CD14-positive monocyte (primary cell): ENCODE data around the gene ZBTB47. TPM values are rescaled to one million over a fixed set of nuclear protein-coding genes. Genes with fewer than 3 reads are reported as not detected.

ENCODE experiments used
- DNase-seq, 3 donors: peaks; one replicate each; pipeline ENCODE4 v3.0.0-alpha.2; 2011 to 2022
- H2AFZ ChIP-seq: 2 replicates; pipeline ENCODE4 v1.6.0; 2012; ENCODE audit warnings: mild to moderate bottlenecking, low read depth, low read length, inconsistent platforms; ENCODE audit not compliant: insufficient read depth, poor library complexity, severe bottlenecking
- H3K27ac ChIP-seq, 2 donors: 1 replicate in 1 of 2; 2 replicates in 1 of 2; pipeline ENCODE4 v1.5.1; 2012 to 2013; ENCODE audit warnings: low read length in 2 of 2, control low read depth in 1 of 2, inconsistent platforms in 1 of 2, low read depth in 1 of 2, mild to moderate bottlenecking in 1 of 2
- H3K27me3 ChIP-seq, 2 donors: one replicate each; pipeline versions ENCODE4 v1.6.0 to v1.6.1; 2011 to 2013; ENCODE audit warnings: low read length in 2 of 2; ENCODE audit not compliant: control insufficient read depth in 2 of 2, insufficient read depth in 2 of 2
- H3K36me3 ChIP-seq, 2 donors: replicated peaks in 1 of 2; 1 replicate in 1 of 2; 2 replicates in 1 of 2; pipeline versions ENCODE4 v1.5.1 to v1.6.1; 2012 to 2013; ENCODE audit warnings: low read length in 2 of 2, control low read depth in 1 of 2, inconsistent platforms in 1 of 2, mild to moderate bottlenecking in 1 of 2; ENCODE audit not compliant: insufficient read depth in 2 of 2, control insufficient read depth in 1 of 2
- H3K4me1 ChIP-seq, 2 donors: 1 replicate in 1 of 2; 2 replicates in 1 of 2; pipeline versions ENCODE4 v1.5.1 to v1.6.1; 2012 to 2013; ENCODE audit warnings: low read length in 2 of 2, control low read depth in 1 of 2, inconsistent platforms in 1 of 2, mild to moderate bottlenecking in 1 of 2, moderate library complexity in 1 of 2; ENCODE audit not compliant: insufficient read depth in 2 of 2, control insufficient read depth in 1 of 2
- H3K4me2 ChIP-seq: replicated peaks from 2 replicates; pipeline ENCODE3; 2012; ENCODE audit warnings: low read length, moderate library complexity, mild to moderate bottlenecking; ENCODE audit not compliant: poor library complexity, severe bottlenecking; ENCODE audit errors: extremely low read depth
- H3K4me3 ChIP-seq, 3 experiments: fragments of 200-600 bp in 1 of 3; sonication (generic) in 1 of 3; replicated peaks in 1 of 3; 1 replicate in 2 of 3; 2 replicates in 1 of 3; pipeline ENCODE4 v1.5.1; 2011 to 2013; ENCODE audit warnings: low read length in 3 of 3, mild to moderate bottlenecking in 3 of 3, control low read depth in 2 of 3, low read depth in 2 of 3, inconsistent platforms in 1 of 3, moderate library complexity in 1 of 3
- H3K79me2 ChIP-seq: 2 replicates; pipeline ENCODE4 v1.6.0; 2012; ENCODE audit warnings: mild to moderate bottlenecking, control low read depth, inconsistent platforms, low read length, moderate library complexity; ENCODE audit not compliant: insufficient read depth
- H3K9ac ChIP-seq: 2 replicates; pipeline ENCODE4 v1.6.0; 2017; ENCODE audit warnings: low read length, mild to moderate bottlenecking; ENCODE audit not compliant: insufficient read depth, poor library complexity, severe bottlenecking
- H3K9me3 ChIP-seq, 2 donors: replicated peaks in 1 of 2; 1 replicate in 1 of 2; 2 replicates in 1 of 2; pipeline versions ENCODE4 v1.5.1 to v1.6.1; 2012 to 2013; ENCODE audit warnings: low read length in 2 of 2, control low read depth in 1 of 2; ENCODE audit not compliant: control insufficient read depth in 1 of 2, insufficient read depth in 1 of 2
- H4K20me1 ChIP-seq: 2 replicates; pipeline ENCODE4 v1.6.0; 2012; ENCODE audit warnings: mild to moderate bottlenecking, low read length, control low read depth, moderate library complexity; ENCODE audit not compliant: insufficient read depth
- H3K27ac Mint-ChIP-seq, 7 donors: one replicate each; pipeline ENCODE4 v1.8.0; 2020; ENCODE audit warnings: mild to moderate bottlenecking in 7 of 7, mixed read lengths in 7 of 7, moderate library complexity in 6 of 7, inconsistent platforms in 2 of 7
- H3K27me3 Mint-ChIP-seq, 3 donors: one replicate each; pipeline ENCODE4 v1.8.0; 2021 to 2022; ENCODE audit warnings: low read depth in 3 of 3, mild to moderate bottlenecking in 3 of 3, mixed read lengths in 3 of 3, moderate library complexity in 3 of 3, inconsistent platforms in 1 of 3
- H3K36me3 Mint-ChIP-seq, 2 donors: one replicate each; pipeline ENCODE4 v1.8.0; 2020; ENCODE audit warnings: mixed read lengths in 2 of 2, inconsistent platforms in 1 of 2, mild to moderate bottlenecking in 1 of 2
- H3K4me1 Mint-ChIP-seq: one replicate; pipeline ENCODE4 v1.8.0; 2020; ENCODE audit warnings: mild to moderate bottlenecking, mixed read lengths
- H3K4me3 Mint-ChIP-seq, 2 donors: one replicate each; pipeline ENCODE4 v1.8.0; 2020; ENCODE audit warnings: mild to moderate bottlenecking in 2 of 2, mixed read lengths in 2 of 2, moderate library complexity in 1 of 2
- H3K9me3 Mint-ChIP-seq, 7 donors: one replicate each; pipeline ENCODE4 v1.8.0; 2020 to 2022; ENCODE audit warnings: mixed read lengths in 7 of 7, mild to moderate bottlenecking in 6 of 7, moderate library complexity in 6 of 7, inconsistent platforms in 2 of 7
- CTCF ChIP-seq: fragments of 200-600 bp; IDR thresholded peaks from one replicate; pipeline ENCODE4 v1.8.0; 2022; ENCODE audit warnings: antibody characterized with exemption, mild to moderate bottlenecking
- WGBS: methylation state at CpG from one replicate; pipeline ENCODE4 v1.1.5; 2013; ENCODE audit warnings: missing lambda C conversion rate; ENCODE audit not compliant: insufficient coverage; 5-methylcytosine and 5-hydroxymethylcytosine counted together
- intact Hi-C, 2 donors: fragments of 100-400 bp; cut with micrococcal nuclease; formaldehyde crosslinking; loops; one replicate each; pipeline versions ENCODE4 v1.15.0 to v1.15.1; 2023
- polyA plus RNA-seq, 3 donors: library from polyadenylated mRNA; depleted of rRNA in 1 of 3; unstranded in 2 of 3; stranded (reverse) in 1 of 3; fragments of 300-500 nt in 2 of 3; fragments of >200 nt in 1 of 3; fragmentation: Illumina TruSeq in 2 of 3; gene quantifications; 1 replicate in 2 of 3; 2 replicates in 1 of 3; pipeline ENCODE4 v1.2.3, GENCODE V29; 2012 to 2021

Gene ZBTB47
- polyA plus RNA-seq, 3 donors: 0.35 to 9.8 (median 0.41) TPM

DNA sequence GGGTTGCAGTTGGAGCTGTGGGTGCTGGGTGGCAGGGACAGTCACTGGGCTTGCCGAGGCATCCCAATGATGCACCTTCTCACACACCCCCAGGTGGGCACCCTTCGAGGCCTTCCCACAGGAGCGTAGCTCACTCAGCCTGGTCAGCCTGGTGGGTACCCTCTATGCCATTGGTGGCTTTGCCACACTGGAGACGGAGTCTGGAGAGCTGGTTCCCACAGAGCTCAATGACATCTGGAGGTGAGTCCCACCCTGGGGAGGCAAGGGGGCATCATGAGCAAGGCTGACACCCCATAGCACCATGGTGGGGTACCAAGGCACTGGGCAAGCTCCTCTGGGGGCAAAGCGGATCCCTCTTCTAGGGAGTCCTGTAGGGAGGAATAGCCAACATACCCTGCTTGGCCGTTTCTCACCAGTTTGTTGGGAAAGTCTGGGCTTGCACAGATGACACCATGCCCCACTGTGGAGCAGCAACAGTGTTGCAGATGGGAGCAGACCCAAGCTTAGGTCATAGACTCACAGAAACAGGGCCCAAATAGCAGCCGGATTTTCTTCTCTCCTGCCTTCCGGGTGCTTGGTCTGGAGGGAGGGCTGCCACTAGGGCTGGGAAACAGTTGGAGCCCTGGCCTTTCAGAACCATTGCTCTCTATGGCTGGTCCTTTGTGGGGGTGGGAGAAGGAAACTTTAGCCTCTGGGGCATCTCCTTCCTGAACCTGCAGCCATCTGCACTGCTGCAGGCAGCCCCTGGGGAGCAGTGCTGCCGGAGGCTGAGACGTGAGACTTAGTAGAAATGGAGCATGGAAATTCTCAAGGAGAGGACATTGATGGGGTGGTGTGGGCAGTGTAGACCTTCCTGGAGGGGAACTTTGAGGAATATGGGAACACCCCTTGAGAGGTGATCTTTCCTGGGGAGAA lies 37.5 kb downstream of the ZBTB47 start:
- no peaks in the 10 kb centered on the region for H3K36me3 Mint-ChIP-seq
- H3K4me1 ChIP-seq: no peaks in the 10 kb centered on the region
- no peak for TF ChIP-seq CTCF
- WGBS: 88% methylated on average over 8 of the region's 10 CpGs
- no peak overlapping the region for H3K4me3 Mint-ChIP-seq
- H3K27ac Mint-ChIP-seq: no peak overlapping the region
- H3K4me1 Mint-ChIP-seq: peaks cover 3% of the 10 kb centered on the region
- peaks cover 22 to 33% (median 28%) of the 10 kb centered on the region in 3 donors for H3K27me3 Mint-ChIP-seq
- H3K9ac ChIP-seq: no peak overlapping the region
- peaks cover 0 to 11% of the 10 kb centered on the region in 2 donors for H3K27me3 ChIP-seq
- peaks cover 0 to 5% of the 10 kb centered on the region in 2 donors for H3K9me3 ChIP-seq
- peaks cover 0 to 6% (median 0%) of the 10 kb centered on the region in 7 donors for H3K9me3 Mint-ChIP-seq
- no peaks in the 10 kb centered on the region for H4K20me1 ChIP-seq
- H3K36me3 ChIP-seq: no peaks in the 10 kb centered on the region
- H3K27ac ChIP-seq: no peak overlapping the region
- H3K79me2 ChIP-seq: no peaks in the 10 kb centered on the region
- no peak overlapping the region for H3K4me3 ChIP-seq
- intact Hi-C loops: no loop called here
- H3K4me2 ChIP-seq: no peak overlapping the region
- no peak overlapping the region for H2AFZ ChIP-seq
- DNase-seq: no peak

GRCh38 chr3:42691816-42692666 lies 38.5 kb downstream of the ZBTB47 start:
- Mint-ChIP-seq H3K36me3 (no peaks in the 10 kb centered on the region), H3K27me3 (peaks cover 12 to 23% (median 18%) of the 10 kb centered on the region in 3 donors), H3K4me3 (no peak overlapping the region), H3K9me3 (no peaks in the 10 kb centered on the region), H3K4me1 (no peaks in the 10 kb centered on the region), H3K27ac (no peak overlapping the region)
- H3K9me3 ChIP-seq: no peaks in the 10 kb centered on the region
- H3K79me2 ChIP-seq: no peaks in the 10 kb centered on the region
- DNase-seq: no peak
- H4K20me1 ChIP-seq: no peaks in the 10 kb centered on the region
- H3K4me3 ChIP-seq: no peak overlapping the region
- H2AFZ ChIP-seq: no peak overlapping the region
- intact Hi-C loops: no loop called here
- H3K9ac ChIP-seq: no peak overlapping the region
- H3K27ac ChIP-seq: no peak overlapping the region
- TF ChIP-seq CTCF: no peak
- H3K27me3 ChIP-seq: peaks cover 0 to 2% of the 10 kb centered on the region in 2 donors
- no peaks in the 10 kb centered on the region for H3K36me3 ChIP-seq
- no peaks in the 10 kb centered on the region for H3K4me1 ChIP-seq
- WGBS: 83% methylated on average over 9 of the region's 13 CpGs
- H3K4me2 ChIP-seq: no peak overlapping the region
